Left lung (tissue), 10 donors: ENCODE data around the gene CNDP2. TPM values are rescaled to one million over a fixed set of nuclear protein-coding genes. Genes with fewer than 3 reads are reported as not detected.

Experiments
- ATAC-seq: fragments of 200-7000 bp; cut with Tn5 transposase; one replicate; pipeline ENCODE4 v1.9.1; 2020; ENCODE audit warnings: moderate library complexity
- DNase-seq, 4 donors: peaks; one replicate each; pipeline ENCODE4 v3.0.0-alpha.2; 2013 to 2020
- H3K27ac ChIP-seq, 2 donors: fragments of 200-600 bp; sonication (generic) in 1 of 2; one replicate each; pipeline versions ENCODE4 v1.5.0 to v1.8.0; 2020 to 2021
- H3K27me3 ChIP-seq, 2 donors: fragments of 200-600 bp; sonication (generic) in 1 of 2; one replicate each; pipeline versions ENCODE4 v1.5.0 to v1.8.0; 2020 to 2021
- H3K36me3 ChIP-seq, 2 donors: fragments of 200-600 bp; sonication (generic) in 1 of 2; one replicate each; pipeline versions ENCODE4 v1.5.0 to v1.8.0; 2020 to 2021
- H3K4me1 ChIP-seq, 2 donors: fragments of 200-600 bp; one replicate each; pipeline ENCODE4 v1.8.0; 2021
- H3K4me3 ChIP-seq, 2 donors: fragments of 200-600 bp; sonication (generic) in 1 of 2; one replicate each; pipeline versions ENCODE4 v1.5.0 to v1.8.0; 2020 to 2021; ENCODE audit warnings: mild to moderate bottlenecking in 1 of 2
- H3K9me3 ChIP-seq, 2 donors: fragments of 200-600 bp; sonication (generic) in 1 of 2; one replicate each; pipeline versions ENCODE4 v1.5.0 to v1.8.0; 2020 to 2021
- intact Hi-C, 2 donors: fragments of 100-400 bp; cut with DNase I; formaldehyde crosslinking; loops; one replicate each; pipeline versions ENCODE4 v1.11.2 to v1.14.2; 2022
- polyA plus RNA-seq, 6 donors: library from polyadenylated mRNA; unstranded; fragments of 120-200 nt; gene quantifications; one replicate each; pipeline ENCODE4 v1.2.1, GENCODE V29; 2013; ENCODE audit not compliant: insufficient read length in 6 of 6
- total RNA-seq, 2 donors: library from RNA; stranded (reverse); fragmentation: NEBNext Ultra II Directional; extraction: Animal tissue kit (Norgen Biotek cat#: 25700); gene quantifications; one replicate each; pipeline ENCODE4 v1.2.1, GENCODE V29; 2021
- TF ChIP-seq, protein P1 (sequence below), 2 donors: fragments of 200-600 bp; sonication (generic) in 1 of 2; IDR thresholded peaks; one replicate each; pipeline versions ENCODE4 v1.5.0 to v1.8.0; 2021; ENCODE audit warnings: antibody characterized with exemption in 2 of 2
- donor health status: DM: no; HTN: yes; CAD: no.
- donor health status: DM: no; HTN: no; CAD: no.

The CNDP2 gene
- total and polyA plus RNA-seq, 8 donors: 108 to 301 (median 129) TPM

GRCh38 chr18:74459889-74460288 lies 36.3 kb upstream of the CNDP2 start:
- Histone ChIP-seq H3K36me3 (no peaks in the 10 kb centered on the region), H3K4me1 (peaks cover 7 to 14% of the 10 kb centered on the region in 2 donors), H3K27ac (no peak overlapping the region), H3K4me3 (no peak overlapping the region), H3K9me3 (no peaks in the 10 kb centered on the region), H3K27me3 (peaks cover 28 to 51% of the 10 kb centered on the region in 2 donors)
- TF ChIP-seq, protein P1, sequence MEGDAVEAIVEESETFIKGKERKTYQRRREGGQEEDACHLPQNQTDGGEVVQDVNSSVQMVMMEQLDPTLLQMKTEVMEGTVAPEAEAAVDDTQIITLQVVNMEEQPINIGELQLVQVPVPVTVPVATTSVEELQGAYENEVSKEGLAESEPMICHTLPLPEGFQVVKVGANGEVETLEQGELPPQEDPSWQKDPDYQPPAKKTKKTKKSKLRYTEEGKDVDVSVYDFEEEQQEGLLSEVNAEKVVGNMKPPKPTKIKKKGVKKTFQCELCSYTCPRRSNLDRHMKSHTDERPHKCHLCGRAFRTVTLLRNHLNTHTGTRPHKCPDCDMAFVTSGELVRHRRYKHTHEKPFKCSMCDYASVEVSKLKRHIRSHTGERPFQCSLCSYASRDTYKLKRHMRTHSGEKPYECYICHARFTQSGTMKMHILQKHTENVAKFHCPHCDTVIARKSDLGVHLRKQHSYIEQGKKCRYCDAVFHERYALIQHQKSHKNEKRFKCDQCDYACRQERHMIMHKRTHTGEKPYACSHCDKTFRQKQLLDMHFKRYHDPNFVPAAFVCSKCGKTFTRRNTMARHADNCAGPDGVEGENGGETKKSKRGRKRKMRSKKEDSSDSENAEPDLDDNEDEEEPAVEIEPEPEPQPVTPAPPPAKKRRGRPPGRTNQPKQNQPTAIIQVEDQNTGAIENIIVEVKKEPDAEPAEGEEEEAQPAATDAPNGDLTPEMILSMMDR (IDR thresholded peaks at IDR 0.05): no peak
- intact Hi-C loops: no loop called here
- ATAC-seq (no peak), DNase-seq (no peak)

- intact Hi-C loops: no loop called here
- ATAC-seq (no peak), DNase-seq (no peak)
- no peaks in the 10 kb centered on the region for H3K9me3 ChIP-seq
- H3K36me3 ChIP-seq: no peaks in the 10 kb centered on the region
- TF ChIP-seq, protein P1 (IDR thresholded peaks at IDR 0.05): no peak
- peaks cover 7 to 14% of the 10 kb centered on the region in 2 donors for H3K4me1 ChIP-seq
- H3K27ac ChIP-seq: no peak overlapping the region
- peaks cover 19 to 42% of the 10 kb centered on the region in 2 donors for H3K27me3 ChIP-seq
- no peak overlapping the region for H3K4me3 ChIP-seq
Measured at GRCh38 chr18:74460825-74461224, 35.3 kb upstream of the CNDP2 start.

DNA sequence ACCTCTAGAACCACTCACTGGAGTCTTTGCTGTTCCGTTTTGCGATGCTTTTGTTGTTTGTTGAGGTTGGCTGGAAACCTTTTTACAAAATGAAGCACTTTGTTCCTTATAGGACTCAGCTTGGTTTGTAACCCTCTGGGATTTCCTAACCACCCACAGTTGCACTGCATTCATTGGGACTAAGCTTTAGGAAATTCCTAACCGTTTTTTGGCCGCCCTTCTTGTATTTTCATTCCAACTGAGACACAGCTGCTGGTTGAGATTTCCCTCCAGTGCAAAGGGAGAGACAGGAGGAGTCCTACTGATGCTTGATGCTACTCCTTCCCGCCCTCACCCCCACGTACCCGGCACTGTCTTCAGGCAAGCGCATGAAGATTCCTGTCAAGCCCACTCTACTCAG lies 32.9 kb upstream of the CNDP2 start:
- Histone ChIP-seq H3K27me3 (peaks cover under 1 to 17% of the 10 kb centered on the region in 2 donors), H3K4me3 (no peak overlapping the region), H3K4me1 (no peaks in the 10 kb centered on the region), H3K27ac (no peak overlapping the region), H3K9me3 (no peaks in the 10 kb centered on the region), H3K36me3 (no peaks in the 10 kb centered on the region)
- intact Hi-C loops: no loop called here
- DNase-seq (peak in 1 of 4 donors; percentile 53), ATAC-seq (no peak)
- TF ChIP-seq, protein P1 (IDR thresholded peaks at IDR 0.05): no peak

DNA sequence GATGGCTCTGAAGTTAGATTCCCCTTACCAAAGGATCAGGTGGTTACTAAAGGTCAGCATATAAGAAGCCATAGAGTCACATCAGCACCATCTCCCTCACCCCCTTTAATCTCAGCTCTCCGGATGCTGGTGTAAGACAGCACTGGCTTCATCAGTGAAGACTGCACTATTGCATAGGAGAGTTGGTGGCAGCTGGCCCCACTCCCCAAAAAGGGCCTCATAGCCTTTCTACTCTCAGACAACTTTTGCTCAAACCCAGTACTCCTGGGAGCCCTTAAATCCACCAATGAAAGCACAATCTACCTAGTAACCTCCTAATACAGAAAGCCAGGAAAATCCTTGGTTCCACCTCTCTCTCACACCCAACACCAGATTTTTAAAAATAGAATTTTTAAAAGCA lies 32.2 kb upstream of the CNDP2 start:
- ATAC-seq: no peak
- Histone ChIP-seq H3K4me3 (no peak overlapping the region), H3K36me3 (no peaks in the 10 kb centered on the region), H3K27me3 (peaks cover 0 to 10% of the 10 kb centered on the region in 2 donors), H3K9me3 (no peaks in the 10 kb centered on the region), H3K4me1 (no peaks in the 10 kb centered on the region), H3K27ac (no peak overlapping the region)
- no peak for DNase-seq
- intact Hi-C loops: no loop called here
- TF ChIP-seq, protein P1 (IDR thresholded peaks at IDR 0.05): no peak

DNA sequence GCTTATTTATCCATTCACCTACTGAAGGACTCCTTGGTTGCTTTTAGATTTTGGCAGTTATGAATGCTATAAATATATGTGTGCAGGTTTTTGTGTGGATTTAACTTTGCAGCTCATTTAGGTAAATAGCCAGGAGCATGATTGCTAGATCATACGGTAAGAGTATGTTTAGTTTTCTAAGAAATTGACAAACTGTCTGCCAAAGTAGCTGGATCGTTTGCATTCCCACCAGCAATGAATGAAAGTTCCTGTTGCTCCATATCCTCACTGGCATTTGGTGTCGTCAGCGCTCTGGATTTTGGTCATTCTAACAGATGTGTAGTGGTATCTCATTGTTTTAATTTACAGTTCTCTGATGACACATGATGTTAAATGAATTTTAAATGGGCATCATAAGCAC lies 30.4 kb upstream of the CNDP2 start:
- Histone ChIP-seq H3K9me3 (peaks cover 0 to 8% of the 10 kb centered on the region in 2 donors), H3K27ac (no peak overlapping the region), H3K27me3 (no peaks in the 10 kb centered on the region), H3K4me3 (no peak overlapping the region), H3K4me1 (no peaks in the 10 kb centered on the region), H3K36me3 (no peaks in the 10 kb centered on the region)
- intact Hi-C loops: no loop called here
- no peak for DNase-seq
- ATAC-seq: no peak
- TF ChIP-seq, protein P1 (IDR thresholded peaks at IDR 0.05): no peak
